GM18505 (cell line): ENCODE data around the gene NPPB.

Experiments used
- ATAC-seq: cut with Tn5 transposase; IDR thresholded peaks from one replicate; pipeline ENCODE4 v1.9.1; 2021; ENCODE audit not compliant: unreplicated experiment
- POLR2A ChIP-seq: IDR thresholded peaks from 4 replicates; pipeline ENCODE4 v1.6.1; 2011; ENCODE audit warnings: borderline replicate concordance; ENCODE audit not compliant: insufficient read depth, insufficient read length; ENCODE audit errors: extremely low read depth

The NPPB gene

GRCh38 chr1:11855430-11855829, 3.3 kb downstream of the NPPB start:
- TF ChIP-seq POLR2A = no peak
- ATAC-seq = no peak

- ATAC-seq = no peak
- no peak for TF ChIP-seq POLR2A
Measured at GRCh38 chr1:11854519-11854918, 4.2 kb downstream of the NPPB start.

GRCh38 chr1:11851180-11851579, 7.6 kb downstream of the NPPB start:
- no peak for ATAC-seq
- TF ChIP-seq POLR2A = no peak

- no peak for ATAC-seq
- TF ChIP-seq POLR2A = no peak
Measured at GRCh38 chr1:11850156-11850555, 8.6 kb downstream of the NPPB start.

- ATAC-seq = no peak
- TF ChIP-seq POLR2A = no peak
Measured at GRCh38 chr1:11848373-11848700, 10.4 kb downstream of the NPPB start.

GRCh38 chr1:11847667-11848372, 10.9 kb downstream of the NPPB start, which contains the start of gene NPPA:
TSS of gene NPPA (minus strand) at chr1:11847783. CDS start at chr1:11847684, 99 bp downstream.
- no peak for TF ChIP-seq POLR2A

GRCh38 chr1:11845641-11846335, 13.0 kb downstream of the NPPB start:
- ATAC-seq = no peak
- TF ChIP-seq POLR2A = no peak

More at GRCh38 chr1:11847667-11848372, 10.9 kb downstream of the NPPB start, which contains the start of gene NPPA:
- no peak for ATAC-seq

- no peak for ATAC-seq
- no peak for TF ChIP-seq POLR2A
Measured at GRCh38 chr1:11842154-11843041, 16.3 kb downstream of the NPPB start.

GRCh38 chr1:11841245-11842153, 17.2 kb downstream of the NPPB start:
- no peak for ATAC-seq
- TF ChIP-seq POLR2A = no peak

GRCh38 chr1:11839727-11840705, 18.7 kb downstream of the NPPB start:
- ATAC-seq = no peak

More at GRCh38 chr1:11839727-11840705, 18.7 kb downstream of the NPPB start:
- no peak for TF ChIP-seq POLR2A
